Activated CD8-positive, alpha-beta T cell treated with anti-CD3 and anti-CD28 coated beads for 36 hours (primary cell): ENCODE data around the gene MEIKIN. TPM values are rescaled to one million over a fixed set of nuclear protein-coding genes. Genes with fewer than 3 reads are reported as not detected.

ENCODE experiments used
- ATAC-seq: fragments of 200-7000 bp; cut with Tn5 transposase; one replicate; pipeline ENCODE4 v1.10.0; 2021; ENCODE audit warnings: mild to moderate bottlenecking, moderate library complexity
- CTCF ChIA-PET: fragments of 350-600 bp; sonication (Branson Sonifier 250); formaldehyde crosslinking; loops from one replicate; lab custom pipeline; 2021; ENCODE audit warnings: antibody characterized with exemption; lab: Charles Lee
- POLR2A ChIA-PET: fragments of 350-600 bp; sonication (Branson Sonifier 250); formaldehyde crosslinking; loops from one replicate; lab custom pipeline; 2021; ENCODE audit warnings: antibody characterized with exemption; lab: Charles Lee
- DNase-seq: peaks from one replicate; pipeline ENCODE4 v3.0.0-alpha.2; 2020
- H3K27ac Mint-ChIP-seq: one replicate; pipeline ENCODE4 v1.8.0; 2021; ENCODE audit warnings: mild to moderate bottlenecking, mixed read lengths
- H3K27me3 Mint-ChIP-seq: one replicate; pipeline ENCODE4 v1.8.0; 2021; ENCODE audit warnings: mixed read lengths
- H3K36me3 Mint-ChIP-seq: one replicate; pipeline ENCODE4 v1.8.0; 2021; ENCODE audit warnings: low read depth, mixed read lengths
- H3K4me1 Mint-ChIP-seq: one replicate; pipeline ENCODE4 v1.8.0; 2021; ENCODE audit warnings: low read depth, mixed read lengths
- H3K4me3 Mint-ChIP-seq: one replicate; pipeline ENCODE4 v1.8.0; 2021; ENCODE audit warnings: mild to moderate bottlenecking, moderate library complexity, mixed read lengths
- H3K9me3 Mint-ChIP-seq: one replicate; pipeline ENCODE4 v1.8.0; 2021; ENCODE audit warnings: mixed read lengths
- intact Hi-C: fragments of 100-400 bp; cut with micrococcal nuclease; formaldehyde crosslinking; loops from one replicate; pipeline ENCODE4 v1.10.0; 2022
- total RNA-seq, 2 experiments: library from RNA; stranded (reverse); gene quantifications; one replicate each; pipeline ENCODE4 v1.2.3, GENCODE V29; 2021
- TF ChIP-seq, protein P1 (sequence below): fragments of 200-600 bp; IDR thresholded peaks from one replicate; pipeline ENCODE4 v1.8.0; 2022; ENCODE audit warnings: antibody characterized with exemption, mild to moderate bottlenecking

The MEIKIN gene
- total RNA-seq, 2 experiments from 2014 or later = not detected

DNA sequence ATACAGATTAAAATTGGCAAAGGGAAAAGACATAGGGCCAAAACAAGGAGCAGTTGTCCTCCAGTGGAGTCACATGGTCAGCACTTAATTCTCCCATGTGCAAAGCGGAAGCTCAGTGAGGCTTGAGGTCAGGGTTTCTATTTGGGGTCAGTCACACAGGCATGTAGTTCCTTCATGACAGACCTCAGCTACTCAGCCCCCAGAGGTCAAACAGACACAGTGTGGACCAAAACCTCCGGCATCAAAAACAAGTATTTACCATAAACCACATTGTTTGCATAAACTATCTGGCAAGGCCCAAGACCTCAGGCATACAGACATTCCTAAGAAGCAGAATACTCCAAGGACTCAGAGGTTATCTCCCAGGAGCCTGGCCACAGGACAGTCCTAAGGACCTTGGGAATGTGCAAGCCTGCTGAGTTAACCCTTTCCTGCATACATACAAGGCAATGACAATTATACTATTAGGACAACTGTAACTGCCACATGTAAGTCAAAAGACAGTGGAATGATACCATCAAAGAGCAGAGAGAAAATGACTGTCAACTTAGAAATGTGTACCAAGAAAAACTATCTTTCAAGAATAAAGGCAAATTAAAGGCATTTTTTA lies 120.0 kb downstream of the MEIKIN start:
- no peak for ATAC-seq
- intact Hi-C loops = no loop called here
- Mint-ChIP-seq H3K27me3 (no peaks in the 10 kb centered on the region), H3K4me1 (peaks cover 1% of the 10 kb centered on the region), H3K27ac (no peak overlapping the region), H3K9me3 (no peaks in the 10 kb centered on the region), H3K4me3 (no peak overlapping the region), H3K36me3 (no peaks in the 10 kb centered on the region)
- TF ChIP-seq, protein P1, sequence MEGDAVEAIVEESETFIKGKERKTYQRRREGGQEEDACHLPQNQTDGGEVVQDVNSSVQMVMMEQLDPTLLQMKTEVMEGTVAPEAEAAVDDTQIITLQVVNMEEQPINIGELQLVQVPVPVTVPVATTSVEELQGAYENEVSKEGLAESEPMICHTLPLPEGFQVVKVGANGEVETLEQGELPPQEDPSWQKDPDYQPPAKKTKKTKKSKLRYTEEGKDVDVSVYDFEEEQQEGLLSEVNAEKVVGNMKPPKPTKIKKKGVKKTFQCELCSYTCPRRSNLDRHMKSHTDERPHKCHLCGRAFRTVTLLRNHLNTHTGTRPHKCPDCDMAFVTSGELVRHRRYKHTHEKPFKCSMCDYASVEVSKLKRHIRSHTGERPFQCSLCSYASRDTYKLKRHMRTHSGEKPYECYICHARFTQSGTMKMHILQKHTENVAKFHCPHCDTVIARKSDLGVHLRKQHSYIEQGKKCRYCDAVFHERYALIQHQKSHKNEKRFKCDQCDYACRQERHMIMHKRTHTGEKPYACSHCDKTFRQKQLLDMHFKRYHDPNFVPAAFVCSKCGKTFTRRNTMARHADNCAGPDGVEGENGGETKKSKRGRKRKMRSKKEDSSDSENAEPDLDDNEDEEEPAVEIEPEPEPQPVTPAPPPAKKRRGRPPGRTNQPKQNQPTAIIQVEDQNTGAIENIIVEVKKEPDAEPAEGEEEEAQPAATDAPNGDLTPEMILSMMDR = no peak
- ChIA-PET POLR2A (no interaction called here), CTCF (no interaction called here)
- DNase-seq = no peak

DNA sequence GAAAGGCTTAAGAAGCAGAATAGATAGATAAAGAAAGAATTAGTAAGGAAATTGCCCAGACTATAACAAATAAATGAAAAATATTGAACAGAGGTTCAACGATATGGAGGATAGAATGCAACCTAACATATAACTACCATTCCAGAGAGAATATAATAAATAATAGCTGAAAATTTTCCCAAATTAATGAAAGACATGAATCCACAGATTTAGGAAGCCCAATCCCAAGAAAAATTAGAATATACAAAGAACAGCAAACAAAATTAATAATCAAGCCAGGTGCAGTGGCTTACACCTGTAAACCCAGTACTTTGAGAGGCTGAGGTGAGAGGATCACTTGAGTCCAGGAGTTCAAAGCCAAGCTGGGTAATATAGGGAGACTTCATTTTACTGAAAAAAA lies 120.8 kb downstream of the MEIKIN start:
- H3K4me1 Mint-ChIP-seq = no peaks in the 10 kb centered on the region
- no peak overlapping the region for H3K4me3 Mint-ChIP-seq
- ChIA-PET POLR2A (interaction anchor here (0.8 kb wide), 1 partner anchor 1223 kb away, joined by 3 read pairs; no protein-coding TSS in a partner anchor), CTCF (interaction anchor here (1.0 kb wide), 1 partner anchor 14 kb away, joined by 3 read pairs; no protein-coding TSS in a partner anchor)
- ATAC-seq = no peak
- no peak for DNase-seq
- no peaks in the 10 kb centered on the region for H3K27me3 Mint-ChIP-seq
- no peak overlapping the region for H3K27ac Mint-ChIP-seq
- intact Hi-C loops = no loop called here
- no peaks in the 10 kb centered on the region for H3K36me3 Mint-ChIP-seq
- TF ChIP-seq, protein P1 = no peak
- H3K9me3 Mint-ChIP-seq = no peaks in the 10 kb centered on the region

DNA sequence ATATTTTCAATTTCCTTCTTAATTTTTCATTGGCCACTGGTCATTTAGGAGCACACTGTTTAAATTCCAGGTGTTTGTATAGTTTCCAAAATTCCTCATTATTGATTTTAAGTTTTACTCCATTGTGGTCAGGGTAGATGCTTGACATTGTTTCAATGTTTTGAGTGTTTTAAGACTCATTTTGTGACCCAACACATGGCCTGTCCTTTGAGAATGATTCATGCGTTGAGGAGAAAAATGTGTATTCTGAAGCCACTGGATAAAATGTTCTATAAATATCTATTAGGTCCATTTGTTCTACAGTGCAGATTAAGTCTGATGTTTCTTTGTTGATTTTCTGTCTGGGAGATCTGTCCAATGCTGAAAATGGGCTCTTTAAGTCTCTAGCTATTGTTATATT lies 124.2 kb downstream of the MEIKIN start:
- TF ChIP-seq, protein P1 = no peak
- no peaks in the 10 kb centered on the region for H3K9me3 Mint-ChIP-seq
- no peak overlapping the region for H3K27ac Mint-ChIP-seq
- ATAC-seq (no peak), DNase-seq (no peak)
- H3K4me3 Mint-ChIP-seq = no peak overlapping the region
- no peaks in the 10 kb centered on the region for H3K36me3 Mint-ChIP-seq
- no peaks in the 10 kb centered on the region for H3K27me3 Mint-ChIP-seq
- CTCF ChIA-PET = no interaction called here
- peaks cover 2% of the 10 kb centered on the region for H3K4me1 Mint-ChIP-seq
- intact Hi-C loops = no loop called here
- POLR2A ChIA-PET = interaction anchor here (0.6 kb wide), 1 partner anchor 17 kb away, joined by 3 read pairs; no protein-coding TSS in a partner anchor

DNA sequence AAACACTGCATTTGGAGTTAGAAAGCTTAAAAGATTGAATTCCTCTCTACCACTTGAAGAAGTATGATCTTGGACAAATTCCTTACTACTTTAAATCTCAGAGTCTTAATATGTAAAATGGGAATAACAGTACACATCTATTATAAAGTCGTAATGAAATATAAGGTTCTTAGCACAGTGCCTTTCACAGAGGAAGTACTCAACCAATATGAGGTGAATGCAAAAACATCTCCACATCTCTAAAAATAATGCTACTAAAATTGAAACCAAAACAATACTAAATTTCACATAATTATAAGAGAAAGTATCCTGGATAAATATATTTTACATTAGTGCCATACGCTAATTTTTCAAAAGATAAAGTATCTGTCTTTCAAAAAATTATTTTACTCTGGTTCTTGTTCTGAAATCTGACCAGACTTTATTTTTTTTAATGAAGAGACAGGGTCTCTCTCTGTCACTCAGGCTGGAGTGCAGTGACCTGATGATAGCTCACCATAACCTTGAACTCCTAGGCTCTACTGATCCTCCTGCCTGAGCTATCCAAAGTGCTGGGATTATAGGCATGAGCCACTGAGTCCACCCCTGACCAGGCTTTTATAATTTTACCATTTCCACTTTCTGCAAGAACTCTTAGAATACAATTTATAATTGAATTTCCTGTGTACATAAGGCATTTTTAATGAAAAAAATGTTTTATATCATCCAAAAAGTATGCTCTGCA lies 127.3 kb downstream of the MEIKIN start:
- TF ChIP-seq, protein P1 = no peak
- DNase-seq (no peak), ATAC-seq (no peak)
- intact Hi-C loops = no loop called here
- POLR2A ChIA-PET = interaction anchor here (0.7 kb wide), 1 partner anchor 118 kb away, joined by 3 read pairs; no protein-coding TSS in a partner anchor
- H3K9me3 Mint-ChIP-seq = no peaks in the 10 kb centered on the region
- no peak overlapping the region for H3K4me3 Mint-ChIP-seq
- peaks cover 2% of the 10 kb centered on the region for H3K4me1 Mint-ChIP-seq
- no peaks in the 10 kb centered on the region for H3K36me3 Mint-ChIP-seq
- CTCF ChIA-PET = no interaction called here
- H3K27ac Mint-ChIP-seq = no peak overlapping the region
- H3K27me3 Mint-ChIP-seq = no peaks in the 10 kb centered on the region

DNA sequence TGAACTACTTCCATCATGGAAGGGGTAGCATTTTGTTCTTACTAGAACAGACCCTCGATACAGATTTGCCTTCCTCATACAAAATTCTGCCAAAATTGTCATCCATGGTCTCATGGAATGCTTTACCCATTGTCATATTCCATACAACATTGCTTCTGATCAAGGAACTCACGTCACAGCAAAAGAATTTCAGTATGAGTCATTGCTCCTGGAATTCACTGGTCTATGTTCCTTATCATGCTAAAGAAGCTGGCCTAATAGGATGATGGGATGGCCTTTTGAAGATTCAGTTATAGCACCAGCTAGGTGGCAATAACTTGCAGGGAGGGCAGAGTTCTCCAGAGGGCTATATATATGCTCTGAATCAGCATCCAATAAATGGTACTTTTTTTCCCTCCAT lies 130.5 kb downstream of the MEIKIN start:
- DNase-seq (no peak), ATAC-seq (no peak)
- POLR2A ChIA-PET = no interaction called here
- Mint-ChIP-seq H3K9me3 (no peaks in the 10 kb centered on the region), H3K27me3 (no peaks in the 10 kb centered on the region), H3K4me3 (no peak overlapping the region), H3K4me1 (peaks cover 2% of the 10 kb centered on the region), H3K27ac (no peak overlapping the region), H3K36me3 (no peaks in the 10 kb centered on the region)
- CTCF ChIA-PET = no interaction called here
- intact Hi-C loops = no loop called here
- TF ChIP-seq, protein P1 = no peak
